HG02642 (cell line): ENCODE results near the gene CD300A.

Experiments
- ATAC-seq: cut with Tn5 transposase; IDR thresholded peaks from one replicate; pipeline ENCODE4 v1.9.1; 2021; ENCODE audit warnings: mild to moderate bottlenecking; ENCODE audit not compliant: unreplicated experiment, poor library complexity

CD300A gene

DNA sequence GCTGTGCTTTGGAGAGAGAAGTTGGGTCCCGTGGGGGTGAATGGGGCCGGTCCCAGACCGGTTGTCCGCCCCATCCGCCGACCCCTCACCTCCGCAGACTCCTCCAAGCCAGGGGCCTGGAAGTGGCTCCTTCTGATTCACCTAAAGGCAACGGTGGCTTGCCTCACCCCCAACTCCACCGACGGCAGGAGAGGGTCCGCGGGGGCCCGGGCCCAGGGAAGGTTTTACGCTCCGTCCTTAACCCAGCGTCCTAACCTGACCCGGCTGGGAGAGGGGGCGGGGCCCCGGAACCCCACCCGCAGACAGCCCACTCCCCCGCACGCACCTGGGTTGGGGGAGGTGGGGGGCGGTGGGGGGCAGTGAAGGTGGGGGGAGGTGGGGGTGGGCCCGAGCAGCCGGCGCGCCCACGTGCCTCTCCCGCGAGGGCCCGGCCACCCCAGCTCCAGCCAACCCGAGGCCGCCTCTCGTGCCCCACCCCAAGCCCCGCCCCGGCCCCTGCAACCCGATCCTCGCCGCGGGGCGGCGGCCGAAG is 12.7 kb upstream of the CD300A start:
- no peak for ATAC-seq

GRCh38 chr17:74454197-74455024 is 12.0 kb upstream of the CD300A start:
- ATAC-seq, result peak; percentile 92

GRCh38 chr17:74455025-74455545 is 11.3 kb upstream of the CD300A start:
- ATAC-seq, result no peak

GRCh38 chr17:74455821-74456220 is 10.6 kb upstream of the CD300A start:
- ATAC-seq, result no peak

- ATAC-seq, result no peak
Observed at GRCh38 chr17:74457146-74457819, 9.2 kb upstream of the CD300A start.

GRCh38 chr17:74457820-74458166 is 8.6 kb upstream of the CD300A start:
- no peak for ATAC-seq

GRCh38 chr17:74458835-74459234 is 7.6 kb upstream of the CD300A start:
- no peak for ATAC-seq

GRCh38 chr17:74459622-74460021 is 6.8 kb upstream of the CD300A start:
- ATAC-seq, result no peak

- no peak for ATAC-seq
Observed at GRCh38 chr17:74460241-74460640, 6.2 kb upstream of the CD300A start.

DNA sequence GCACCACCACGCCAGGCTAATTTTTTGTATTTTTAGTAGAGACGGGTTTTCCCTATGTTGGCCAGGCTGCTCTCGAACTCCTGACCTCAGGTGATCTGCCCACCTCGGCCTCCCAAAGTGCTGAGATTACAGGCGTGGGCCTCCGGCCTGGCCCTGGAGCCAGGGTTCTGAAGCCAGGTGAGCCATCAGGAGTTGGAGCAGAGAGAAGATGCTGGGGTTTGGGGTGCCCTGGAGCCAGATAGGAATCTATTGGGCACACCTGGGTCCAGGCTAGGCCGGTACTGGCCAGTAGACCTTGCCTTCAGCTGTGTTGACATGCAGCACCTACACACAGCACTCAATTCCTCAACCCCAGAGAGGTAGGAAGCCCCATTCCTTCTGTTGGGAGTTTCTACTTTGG is 5.4 kb upstream of the CD300A start:
- no peak for ATAC-seq

DNA sequence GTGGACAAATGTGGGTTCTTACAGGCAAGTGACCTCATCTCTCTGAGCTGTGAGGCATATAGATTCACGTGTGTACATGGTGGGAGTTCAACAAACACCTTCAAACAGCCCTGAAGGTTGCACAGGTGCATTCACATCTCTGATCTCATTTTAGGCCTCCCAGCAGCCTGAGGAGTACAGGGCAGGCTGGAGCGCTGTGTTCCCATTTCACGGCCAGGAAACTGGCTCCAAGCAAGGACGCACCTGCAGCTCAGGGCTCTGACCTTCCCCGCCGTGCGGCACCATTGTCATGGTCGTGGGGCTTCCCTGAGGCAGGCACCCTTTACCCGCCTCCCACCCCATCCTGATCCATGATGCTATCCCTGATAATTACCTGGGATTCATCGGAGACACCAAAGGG is 4.8 kb upstream of the CD300A start:
- ATAC-seq, result no peak

DNA sequence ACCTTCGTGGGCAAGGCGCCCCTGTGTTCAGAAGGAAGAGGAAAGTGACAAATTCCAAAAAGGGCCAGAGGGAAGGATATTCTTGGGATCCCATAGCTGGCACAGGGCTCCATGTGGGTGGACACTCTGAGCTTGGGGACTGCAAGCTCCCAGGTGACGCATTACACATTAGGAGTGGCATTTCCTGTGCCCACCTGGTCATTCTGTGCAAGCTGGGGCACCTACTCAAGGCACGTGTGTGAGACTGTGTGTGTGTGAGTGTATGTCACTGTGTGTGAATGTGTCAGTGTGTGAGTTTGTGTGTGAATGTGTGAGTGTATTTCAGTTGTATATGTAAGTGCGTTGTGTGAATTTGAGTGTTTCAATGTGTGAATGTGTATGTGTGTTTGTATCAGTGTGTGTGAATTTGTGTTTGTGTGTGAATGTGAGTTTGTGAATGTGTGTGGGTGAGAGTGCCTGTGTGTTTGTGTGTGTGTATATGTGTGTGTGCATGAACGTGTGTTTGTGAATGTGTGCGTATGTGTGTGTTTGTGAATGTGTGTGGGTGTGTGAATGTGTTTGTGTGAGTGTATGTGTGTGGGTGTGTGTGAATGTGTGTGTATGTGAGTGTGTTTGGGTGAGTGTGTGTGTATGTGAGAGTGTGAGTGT is 1.6 kb upstream of the CD300A start:
- ATAC-seq, result no peak

DNA sequence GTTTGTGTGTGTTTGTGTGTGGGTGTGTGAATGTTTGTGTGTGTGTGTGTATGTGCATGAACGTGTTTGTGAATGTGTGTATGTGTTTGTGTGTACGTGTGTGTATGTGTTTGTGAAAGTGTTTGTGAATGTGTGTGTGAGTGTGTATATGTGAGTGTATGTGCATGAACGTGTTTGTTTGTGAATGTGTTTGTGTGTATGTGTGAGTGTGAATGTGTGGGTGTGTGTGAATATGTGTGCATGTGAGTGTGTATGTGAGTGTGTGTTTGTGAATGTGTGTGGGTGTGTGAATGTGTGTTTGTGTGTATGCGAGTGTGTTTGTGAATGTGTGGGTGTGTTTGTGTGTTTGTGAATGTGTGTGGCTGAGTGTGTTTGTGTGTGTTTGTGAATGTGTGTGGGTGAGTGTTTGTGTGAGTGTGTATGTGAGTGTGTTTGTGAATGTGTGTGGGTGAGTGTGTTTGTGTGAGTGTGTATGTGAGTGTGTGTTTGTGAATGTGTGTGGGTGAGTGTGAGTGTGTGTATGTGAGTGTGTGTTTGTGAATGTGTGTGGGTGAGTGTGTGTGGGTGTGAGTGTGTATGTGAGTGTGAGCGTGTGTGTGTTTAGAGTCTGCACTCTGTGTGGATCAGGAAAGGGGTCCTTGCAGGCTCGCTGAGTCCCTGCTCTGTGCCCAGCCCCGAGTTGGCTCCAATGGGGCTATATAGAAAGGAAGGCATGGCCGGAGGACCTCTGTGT is 890 bp upstream of the CD300A start:
- no peak for ATAC-seq

DNA sequence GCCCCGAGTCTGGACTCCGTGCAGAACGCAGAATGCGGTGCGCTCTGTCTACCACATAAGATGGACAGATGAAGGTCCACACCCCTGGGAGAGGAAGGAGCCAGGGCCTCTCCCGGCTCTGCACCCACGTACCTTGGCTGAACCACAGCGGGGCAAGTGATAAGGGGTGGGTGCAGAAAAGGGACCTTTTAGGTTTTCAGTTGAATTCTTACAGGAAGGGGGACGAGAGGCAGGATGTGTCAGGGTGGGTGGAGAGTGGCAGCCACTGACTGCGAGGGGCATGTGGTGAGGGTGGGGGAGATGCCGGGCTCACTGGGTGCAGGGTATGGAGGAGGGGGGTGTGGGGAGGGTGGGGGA is 372 bp downstream of the CD300A start:
- ATAC-seq, result peak; percentile 5

- peak; percentile 72 for ATAC-seq
Observed at GRCh38 chr17:74467221-74467951, 952 bp downstream of the CD300A start.

GRCh38 chr17:74471341-74471740 is 4.9 kb downstream of the CD300A start:
- ATAC-seq, result no peak

- no peak for ATAC-seq
Observed at GRCh38 chr17:74472890-74473289, 6.5 kb downstream of the CD300A start.

DNA sequence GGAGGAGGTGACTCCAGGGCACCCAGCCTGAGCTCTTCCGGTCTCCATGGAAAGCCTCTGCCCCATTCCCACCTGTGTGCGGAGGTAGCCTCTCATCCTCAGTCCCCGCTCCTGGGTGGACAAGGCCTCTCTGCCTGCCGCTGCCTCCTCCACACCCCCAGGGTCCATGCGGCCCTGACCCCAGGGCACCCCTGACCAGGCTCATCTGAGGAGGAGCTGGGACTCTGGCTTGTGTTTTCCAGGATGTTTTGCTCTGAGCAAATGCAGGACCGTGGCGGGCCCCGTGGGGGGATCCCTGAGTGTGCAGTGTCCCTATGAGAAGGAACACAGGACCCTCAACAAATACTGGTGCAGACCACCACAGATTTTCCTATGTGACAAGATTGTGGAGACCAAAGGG is 6.9 kb downstream of the CD300A start:
- ATAC-seq, result no peak

DNA sequence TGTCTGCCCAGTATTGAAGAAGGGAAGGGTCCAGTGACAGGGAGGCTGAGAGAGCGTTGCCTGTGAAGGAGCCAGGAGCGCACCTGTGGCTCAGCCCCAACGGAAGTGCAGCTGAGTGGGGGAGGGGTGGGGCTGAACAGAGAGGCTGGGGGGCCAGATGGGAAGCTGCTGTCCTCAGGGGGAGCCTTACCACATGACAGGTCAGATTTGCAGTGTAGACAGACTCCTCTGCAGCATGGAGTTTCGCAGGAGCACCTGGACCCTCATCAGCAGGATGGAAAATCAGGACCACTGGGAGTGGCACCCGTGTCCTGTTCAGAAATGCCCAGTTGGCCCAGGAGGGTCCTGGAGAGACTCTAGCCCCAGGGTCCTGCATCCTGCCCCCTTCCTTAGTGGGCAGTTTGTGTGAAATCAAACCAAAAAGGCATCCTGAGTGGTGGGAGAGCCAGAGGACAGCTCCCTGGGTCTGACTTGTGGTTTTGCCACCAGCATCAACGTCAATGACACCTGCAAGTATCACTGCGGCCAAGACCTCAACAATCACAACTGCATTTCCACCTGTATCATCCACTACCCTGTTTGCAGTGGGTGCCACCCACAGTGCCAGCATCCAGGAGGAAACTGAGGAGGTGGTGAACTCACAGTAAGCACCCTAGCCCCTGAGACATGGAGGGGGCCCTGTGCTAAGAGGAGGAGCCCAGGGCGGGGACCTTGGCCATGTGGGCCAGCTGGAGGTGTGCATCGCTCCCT is 7.8 kb downstream of the CD300A start:
- no peak for ATAC-seq
